RPMI7951 (cell line): ENCODE results near the gene ITLN1. TPM values are rescaled to one million over a fixed set of nuclear protein-coding genes. Genes with fewer than 3 reads are reported as not detected.

ENCODE experiments used
- DNase-seq: peaks from one replicate; pipeline ENCODE4 v3.0.0-alpha.2; 2012; ENCODE audit warnings: low read depth
- total RNA-seq: library from RNA; depleted of rRNA; stranded (reverse); fragments of >200 nt; shearing (Covaris generic); gene quantifications from 2 replicates; pipeline ENCODE4 v1.2.3, GENCODE V29; 2014

ITLN1 gene
- total RNA-seq, 1 experiment from 2014 or later, result not detected

GRCh38 chr1:160858507-160858906 is 26.5 kb downstream of the ITLN1 start:
- DNase-seq, result no peak

GRCh38 chr1:160858097-160858496 is 26.9 kb downstream of the ITLN1 start:
- no peak for DNase-seq

GRCh38 chr1:160855181-160855981 is 29.6 kb downstream of the ITLN1 start:
- DNase-seq, result no peak

GRCh38 chr1:160853754-160854153 is 31.2 kb downstream of the ITLN1 start:
- no peak for DNase-seq

GRCh38 chr1:160853014-160853413 is 32.0 kb downstream of the ITLN1 start:
- no peak for DNase-seq

- DNase-seq, result no peak
These were observed 34.0 kb downstream of the ITLN1 start for GRCh38 chr1:160850993-160851392.

GRCh38 chr1:160850541-160850940 is 34.4 kb downstream of the ITLN1 start:
- DNase-seq, result no peak

- DNase-seq, result no peak
These were observed 38.7 kb downstream of the ITLN1 start for GRCh38 chr1:160846281-160846680.

GRCh38 chr1:160844447-160845232 is 40.3 kb downstream of the ITLN1 start:
- no peak for DNase-seq

GRCh38 chr1:160841079-160841478 is 43.9 kb downstream of the ITLN1 start:
- DNase-seq, result no peak

GRCh38 chr1:160839746-160840145 is 45.2 kb downstream of the ITLN1 start:
- no peak for DNase-seq

GRCh38 chr1:160838888-160839287 is 46.1 kb downstream of the ITLN1 start:
- DNase-seq, result no peak

- peak; percentile 68 for DNase-seq
These were observed 47.3 kb downstream of the ITLN1 start for GRCh38 chr1:160837558-160838205.

GRCh38 chr1:160836981-160837557 is 47.9 kb downstream of the ITLN1 start:
- peak; percentile 33 for DNase-seq

GRCh38 chr1:160836561-160836960 is 48.4 kb downstream of the ITLN1 start:
- no peak for DNase-seq

- DNase-seq, result no peak
These were observed 49.2 kb downstream of the ITLN1 start for GRCh38 chr1:160835751-160836150.

- peak; percentile 35 for DNase-seq
These were observed 49.9 kb downstream of the ITLN1 start for GRCh38 chr1:160834945-160835565.

- peak; percentile 44 for DNase-seq
These were observed 54.4 kb downstream of the ITLN1 start for GRCh38 chr1:160830321-160831153.

GRCh38 chr1:160829766-160830165 is 55.2 kb downstream of the ITLN1 start:
- no peak for DNase-seq

- peak; percentile 2 for DNase-seq
These were observed 57.6 kb downstream of the ITLN1 start for GRCh38 chr1:160827418-160827817.

GRCh38 chr1:160826546-160826945 is 58.4 kb downstream of the ITLN1 start:
- DNase-seq, result peak; percentile 17
